ENCODE measurements around the gene MARCHF10.
"Not testable (repeated sequence)": the region's sequence is repeated elsewhere in the genome, so short reads cannot be mapped to it uniquely, and the experiment has no call there.

The MARCHF10 gene, protein sequence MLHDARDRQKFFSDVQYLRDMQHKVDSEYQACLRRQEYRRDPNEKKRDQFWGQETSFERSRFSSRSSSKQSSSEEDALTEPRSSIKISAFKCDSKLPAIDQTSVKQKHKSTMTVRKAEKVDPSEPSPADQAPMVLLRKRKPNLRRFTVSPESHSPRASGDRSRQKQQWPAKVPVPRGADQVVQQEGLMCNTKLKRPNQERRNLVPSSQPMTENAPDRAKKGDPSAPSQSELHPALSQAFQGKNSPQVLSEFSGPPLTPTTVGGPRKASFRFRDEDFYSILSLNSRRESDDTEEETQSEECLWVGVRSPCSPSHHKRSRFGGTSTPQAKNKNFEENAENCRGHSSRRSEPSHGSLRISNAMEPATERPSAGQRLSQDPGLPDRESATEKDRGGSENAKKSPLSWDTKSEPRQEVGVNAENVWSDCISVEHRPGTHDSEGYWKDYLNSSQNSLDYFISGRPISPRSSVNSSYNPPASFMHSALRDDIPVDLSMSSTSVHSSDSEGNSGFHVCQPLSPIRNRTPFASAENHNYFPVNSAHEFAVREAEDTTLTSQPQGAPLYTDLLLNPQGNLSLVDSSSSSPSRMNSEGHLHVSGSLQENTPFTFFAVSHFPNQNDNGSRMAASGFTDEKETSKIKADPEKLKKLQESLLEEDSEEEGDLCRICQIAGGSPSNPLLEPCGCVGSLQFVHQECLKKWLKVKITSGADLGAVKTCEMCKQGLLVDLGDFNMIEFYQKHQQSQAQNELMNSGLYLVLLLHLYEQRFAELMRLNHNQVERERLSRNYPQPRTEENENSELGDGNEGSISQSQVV

GRCh38 chr17:62807812-62808575 is at the start of gene MARCHF10:
TSS of gene MARCHF10 (minus strand) at chr17:62808314. CDS start at chr17:62801735, 6,579 bp downstream.
- Mint-ChIP-seq H3K27ac (no peak within 1 kb of the TSS), H3K27me3 (peaks cover 27% of the 10 kb centered on the region), H3K36me3 (ENCODE audit: low read depth) (no peaks in the 10 kb centered on the region), H3K9me3 (no peaks in the 10 kb centered on the region), H3K4me1 (ENCODE audit: low read depth) (no peaks in the 10 kb centered on the region), H3K4me3 (no peak within 1 kb of the TSS)
- intact Hi-C loops (cut with micrococcal nuclease): no loop called here

DNA sequence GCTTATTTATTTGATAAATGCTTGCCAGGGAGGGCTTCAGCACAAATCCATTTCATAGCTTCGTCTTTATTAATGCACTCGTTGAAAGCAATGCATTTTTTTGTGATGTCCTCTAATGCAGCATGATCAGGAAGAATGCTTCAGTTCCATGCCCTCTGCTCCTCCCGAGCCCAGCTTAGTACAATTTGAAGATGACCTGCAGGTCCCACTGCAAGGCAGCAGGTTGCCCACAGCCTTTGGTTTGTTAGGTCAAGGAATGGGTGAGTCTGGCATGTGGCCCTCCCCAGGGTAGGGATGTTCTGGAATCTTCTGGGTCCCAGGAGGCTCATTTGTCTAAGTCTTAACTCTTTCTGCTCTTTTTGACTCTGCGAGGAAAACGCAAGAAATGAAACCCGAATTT is 49.4 kb upstream of the MARCHF10 start:
- no peaks in the 10 kb centered on the region for H3K9me3 Mint-ChIP-seq
- no peaks in the 10 kb centered on the region for H3K36me3 Mint-ChIP-seq (ENCODE audit: low read depth)
- H3K4me1 Mint-ChIP-seq (ENCODE audit: low read depth): no peaks in the 10 kb centered on the region
- H3K27ac Mint-ChIP-seq: no peak overlapping the region
- intact Hi-C loops (cut with micrococcal nuclease): no loop called here
- H3K4me3 Mint-ChIP-seq: no peak overlapping the region
- H3K27me3 Mint-ChIP-seq: peaks cover 10% of the 10 kb centered on the region

DNA sequence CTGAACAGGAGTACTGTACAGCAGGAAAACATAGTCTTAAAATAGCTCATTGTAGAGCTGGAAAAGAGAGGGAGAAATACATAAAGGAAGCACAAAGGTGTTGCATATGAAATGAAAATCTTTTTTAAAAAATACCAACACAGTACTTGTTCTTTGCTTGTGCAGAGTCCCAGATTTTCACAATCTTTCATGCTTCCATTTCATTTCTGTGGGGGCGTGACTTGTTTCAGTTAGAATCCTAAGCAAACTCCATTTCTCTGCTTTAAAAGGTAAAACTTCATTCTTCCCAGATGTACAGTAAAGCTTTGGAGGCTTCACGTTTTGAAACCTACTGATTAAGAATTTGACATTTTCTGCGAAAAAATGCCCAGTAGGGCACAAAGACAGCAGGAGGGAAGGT is 48.5 kb upstream of the MARCHF10 start:
- no peaks in the 10 kb centered on the region for H3K4me1 Mint-ChIP-seq (ENCODE audit: low read depth)
- H3K27ac Mint-ChIP-seq: no peak overlapping the region
- H3K27me3 Mint-ChIP-seq: peaks cover 10% of the 10 kb centered on the region
- no peaks in the 10 kb centered on the region for H3K9me3 Mint-ChIP-seq
- H3K36me3 Mint-ChIP-seq (ENCODE audit: low read depth): no peaks in the 10 kb centered on the region
- intact Hi-C loops (cut with micrococcal nuclease): no loop called here
- H3K4me3 Mint-ChIP-seq: no peak overlapping the region

DNA sequence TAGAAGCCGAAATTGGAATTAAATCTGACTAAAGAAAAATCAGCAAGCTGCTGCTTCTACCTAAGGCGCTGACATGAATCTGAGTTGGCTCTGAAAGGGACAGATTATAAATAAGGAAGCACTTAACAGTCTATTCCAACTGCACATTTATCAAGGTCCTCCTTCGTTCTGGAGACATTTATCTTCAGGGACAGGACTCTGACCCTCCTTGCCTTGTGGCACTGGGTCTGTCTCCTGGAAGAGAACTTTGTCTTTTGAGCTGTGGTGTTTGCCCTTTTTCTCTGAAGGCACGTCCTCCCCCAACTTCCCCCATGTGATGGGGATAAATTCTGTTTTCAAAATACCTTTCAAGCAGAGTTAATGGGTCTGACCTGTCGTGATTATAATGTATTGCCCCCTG is 47.0 kb upstream of the MARCHF10 start:
- Mint-ChIP-seq H3K4me3 (no peak overlapping the region), H3K9me3 (no peaks in the 10 kb centered on the region), H3K27me3 (peaks cover 10% of the 10 kb centered on the region), H3K36me3 (ENCODE audit: low read depth) (no peaks in the 10 kb centered on the region), H3K27ac (no peak overlapping the region), H3K4me1 (ENCODE audit: low read depth) (no peaks in the 10 kb centered on the region)
- intact Hi-C loops (cut with micrococcal nuclease): no loop called here

DNA sequence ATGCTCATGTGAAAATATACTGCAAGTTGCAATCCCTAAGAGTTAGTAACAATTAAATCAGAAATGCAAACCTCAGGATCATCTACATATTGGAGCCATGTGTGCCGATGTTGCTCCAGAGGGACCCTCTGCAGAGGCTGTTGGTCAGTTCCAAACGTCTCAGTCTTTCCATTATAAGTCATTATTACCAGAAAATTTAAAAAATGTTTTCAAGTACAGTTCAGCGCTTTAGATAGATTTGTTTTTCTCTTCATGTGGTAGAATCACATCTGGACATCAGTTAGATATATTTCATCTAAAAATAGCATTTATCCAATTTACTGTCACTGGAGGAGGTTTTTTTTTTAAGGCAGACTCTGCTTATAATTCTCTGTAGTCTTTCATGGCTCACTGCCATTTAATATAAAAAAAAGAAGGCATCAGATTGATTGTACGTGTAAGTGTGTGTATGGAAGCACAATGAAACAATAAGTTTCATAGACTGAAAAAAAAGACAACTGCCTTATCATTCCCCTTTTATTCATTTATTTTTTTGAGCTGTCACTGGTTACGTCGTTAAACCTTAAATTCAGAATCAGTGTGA is 46.1 kb upstream of the MARCHF10 start:
- intact Hi-C loops (cut with micrococcal nuclease): no loop called here

GRCh38 chr17:62852195-62852594 is 44.1 kb upstream of the MARCHF10 start:
- H3K36me3 Mint-ChIP-seq (ENCODE audit: low read depth): no peaks in the 10 kb centered on the region
- intact Hi-C loops (cut with micrococcal nuclease): no loop called here
- no peaks in the 10 kb centered on the region for H3K9me3 Mint-ChIP-seq
- no peak overlapping the region for H3K4me3 Mint-ChIP-seq
- no peak overlapping the region for H3K27ac Mint-ChIP-seq
- H3K27me3 Mint-ChIP-seq: peaks cover 10% of the 10 kb centered on the region
- no peaks in the 10 kb centered on the region for H3K4me1 Mint-ChIP-seq (ENCODE audit: low read depth)

More for the DNA sequence above, 46.1 kb upstream of the MARCHF10 start:
- H3K27me3 Mint-ChIP-seq: peaks cover 10% of the 10 kb centered on the region
- H3K27ac Mint-ChIP-seq: no peak overlapping the region
- no peaks in the 10 kb centered on the region for H3K36me3 Mint-ChIP-seq (ENCODE audit: low read depth)
- no peaks in the 10 kb centered on the region for H3K9me3 Mint-ChIP-seq
- no peak overlapping the region for H3K4me3 Mint-ChIP-seq
- H3K4me1 Mint-ChIP-seq (ENCODE audit: low read depth): no peaks in the 10 kb centered on the region

DNA sequence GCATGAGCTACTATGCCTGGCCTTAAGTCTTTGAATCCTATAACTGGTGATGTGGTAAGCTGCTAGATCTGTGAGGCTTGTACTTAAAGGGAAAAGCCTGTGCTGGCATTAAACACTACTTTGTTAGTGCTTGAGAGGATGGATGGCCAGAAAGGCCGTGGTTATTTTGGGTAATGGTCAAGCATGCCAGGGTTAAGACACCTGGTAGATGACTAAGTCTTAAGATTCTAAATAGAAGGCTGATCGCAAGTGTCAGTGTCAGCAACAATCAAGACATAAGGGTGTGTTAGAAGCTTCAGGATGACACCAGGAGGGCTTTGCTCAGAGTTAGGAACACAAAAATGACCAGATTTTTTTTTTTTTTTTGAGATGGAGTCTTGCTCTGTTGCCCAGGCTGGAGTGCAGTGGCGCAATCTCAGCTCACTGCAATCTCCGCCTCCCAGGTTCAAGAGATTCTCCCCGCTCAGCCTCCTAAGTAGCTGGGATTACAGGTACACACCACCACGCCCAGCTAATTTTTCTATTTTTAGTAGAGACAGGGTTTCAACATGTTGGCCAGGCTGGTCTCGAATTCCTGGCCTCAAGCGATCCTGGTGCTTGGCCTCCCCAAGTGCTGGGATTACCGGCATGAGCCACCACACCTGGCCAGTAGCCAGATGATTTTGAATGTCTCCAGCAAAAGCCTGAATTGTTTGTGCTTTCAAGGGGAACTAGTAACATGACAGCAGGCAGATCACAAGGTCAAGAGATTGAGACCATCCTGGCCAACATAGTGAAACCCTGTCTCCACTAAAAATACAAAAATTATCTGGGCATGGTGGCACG is 41.7 kb upstream of the MARCHF10 start:
- H3K4me3 Mint-ChIP-seq; H3K9me3 Mint-ChIP-seq; H3K27me3 Mint-ChIP-seq; H3K27ac Mint-ChIP-seq; intact Hi-C loops (cut with micrococcal nuclease); H3K4me1 Mint-ChIP-seq (ENCODE audit: low read depth); H3K36me3 Mint-ChIP-seq (ENCODE audit: low read depth): not testable (repeated sequence)

- Mint-ChIP-seq H3K4me1 (ENCODE audit: low read depth) (no peaks in the 10 kb centered on the region), H3K4me3 (no peak overlapping the region), H3K27ac (no peak overlapping the region)
These were observed 40.2 kb upstream of the MARCHF10 start for GRCh38 chr17:62848334-62848733.

GRCh38 chr17:62847426-62847825 is 39.3 kb upstream of the MARCHF10 start:
- Mint-ChIP-seq H3K36me3 (ENCODE audit: low read depth) (no peaks in the 10 kb centered on the region), H3K27me3 (peaks cover 3% of the 10 kb centered on the region), H3K4me1 (ENCODE audit: low read depth) (no peaks in the 10 kb centered on the region), H3K9me3 (no peaks in the 10 kb centered on the region), H3K27ac (no peak overlapping the region), H3K4me3 (no peak overlapping the region)
- intact Hi-C loops (cut with micrococcal nuclease): no loop called here

More at GRCh38 chr17:62848334-62848733, 40.2 kb upstream of the MARCHF10 start:
- H3K9me3 Mint-ChIP-seq: no peaks in the 10 kb centered on the region
- peaks cover 3% of the 10 kb centered on the region for H3K27me3 Mint-ChIP-seq
- H3K36me3 Mint-ChIP-seq (ENCODE audit: low read depth): no peaks in the 10 kb centered on the region
- intact Hi-C loops (cut with micrococcal nuclease): no loop called here

DNA sequence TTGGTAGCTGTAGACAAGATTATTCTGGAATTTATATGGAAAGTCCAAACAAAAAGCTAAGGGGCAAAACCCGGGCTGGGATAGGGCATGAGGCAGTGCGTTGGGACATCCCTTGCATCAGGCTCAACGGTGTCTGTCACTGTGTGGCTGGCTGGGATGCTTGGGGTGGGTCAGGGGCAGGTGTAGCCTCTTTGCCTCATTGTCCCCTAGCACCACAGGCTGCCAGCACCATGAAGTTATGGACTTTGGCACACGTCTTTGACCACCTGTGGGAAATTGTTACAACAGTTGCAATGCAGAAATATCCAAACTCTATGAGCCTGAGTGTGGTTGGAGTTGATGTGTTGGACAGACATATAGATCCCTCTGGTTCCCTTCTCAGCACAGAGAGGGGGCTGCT is 32.8 kb upstream of the MARCHF10 start:
- intact Hi-C loops (cut with micrococcal nuclease): no loop called here
- no peak overlapping the region for H3K27ac Mint-ChIP-seq
- no peak overlapping the region for H3K4me3 Mint-ChIP-seq
- H3K27me3 Mint-ChIP-seq: peaks cover 3% of the 10 kb centered on the region
- peaks cover 20% of the 10 kb centered on the region for H3K9me3 Mint-ChIP-seq
- peaks cover 7% of the 10 kb centered on the region for H3K4me1 Mint-ChIP-seq (ENCODE audit: low read depth)
- no peaks in the 10 kb centered on the region for H3K36me3 Mint-ChIP-seq (ENCODE audit: low read depth)

- H3K27me3 Mint-ChIP-seq; intact Hi-C loops (cut with micrococcal nuclease); H3K27ac Mint-ChIP-seq; H3K36me3 Mint-ChIP-seq (ENCODE audit: low read depth); H3K4me3 Mint-ChIP-seq: not testable (repeated sequence)
- Mint-ChIP-seq H3K9me3 (peaks cover 19% of the 10 kb centered on the region), H3K4me1 (ENCODE audit: low read depth) (peaks cover 17% of the 10 kb centered on the region)
These were observed 25.7 kb upstream of the MARCHF10 start for GRCh38 chr17:62833816-62834215.

- Mint-ChIP-seq H3K4me1 (ENCODE audit: low read depth) (peaks cover 22% of the 10 kb centered on the region), H3K36me3 (ENCODE audit: low read depth) (no peaks in the 10 kb centered on the region), H3K27ac (no peak overlapping the region), H3K9me3 (peaks cover 10% of the 10 kb centered on the region), H3K4me3 (no peak overlapping the region), H3K27me3 (no peaks in the 10 kb centered on the region)
- intact Hi-C loops (cut with micrococcal nuclease): no loop called here
These were observed 24.3 kb upstream of the MARCHF10 start for GRCh38 chr17:62832405-62832804.

- H3K4me3 Mint-ChIP-seq, H3K27ac Mint-ChIP-seq: not testable (repeated sequence)
These were observed 23.0 kb upstream of the MARCHF10 start for GRCh38 chr17:62831066-62831465.

More at GRCh38 chr17:62831066-62831465, 23.0 kb upstream of the MARCHF10 start:
- H3K36me3 Mint-ChIP-seq (ENCODE audit: low read depth); intact Hi-C loops (cut with micrococcal nuclease); H3K27me3 Mint-ChIP-seq; H3K9me3 Mint-ChIP-seq: not testable (repeated sequence)
- peaks cover 18% of the 10 kb centered on the region for H3K4me1 Mint-ChIP-seq (ENCODE audit: low read depth)
